ENCODE data around the gene MCF2L. TPM values are rescaled to one million over a fixed set of nuclear protein-coding genes. Genes with fewer than 3 reads are reported as not detected.

The MCF2L gene
- total RNA-seq, 1 donor from 2014 or later, result 40.4 TPM

DNA sequence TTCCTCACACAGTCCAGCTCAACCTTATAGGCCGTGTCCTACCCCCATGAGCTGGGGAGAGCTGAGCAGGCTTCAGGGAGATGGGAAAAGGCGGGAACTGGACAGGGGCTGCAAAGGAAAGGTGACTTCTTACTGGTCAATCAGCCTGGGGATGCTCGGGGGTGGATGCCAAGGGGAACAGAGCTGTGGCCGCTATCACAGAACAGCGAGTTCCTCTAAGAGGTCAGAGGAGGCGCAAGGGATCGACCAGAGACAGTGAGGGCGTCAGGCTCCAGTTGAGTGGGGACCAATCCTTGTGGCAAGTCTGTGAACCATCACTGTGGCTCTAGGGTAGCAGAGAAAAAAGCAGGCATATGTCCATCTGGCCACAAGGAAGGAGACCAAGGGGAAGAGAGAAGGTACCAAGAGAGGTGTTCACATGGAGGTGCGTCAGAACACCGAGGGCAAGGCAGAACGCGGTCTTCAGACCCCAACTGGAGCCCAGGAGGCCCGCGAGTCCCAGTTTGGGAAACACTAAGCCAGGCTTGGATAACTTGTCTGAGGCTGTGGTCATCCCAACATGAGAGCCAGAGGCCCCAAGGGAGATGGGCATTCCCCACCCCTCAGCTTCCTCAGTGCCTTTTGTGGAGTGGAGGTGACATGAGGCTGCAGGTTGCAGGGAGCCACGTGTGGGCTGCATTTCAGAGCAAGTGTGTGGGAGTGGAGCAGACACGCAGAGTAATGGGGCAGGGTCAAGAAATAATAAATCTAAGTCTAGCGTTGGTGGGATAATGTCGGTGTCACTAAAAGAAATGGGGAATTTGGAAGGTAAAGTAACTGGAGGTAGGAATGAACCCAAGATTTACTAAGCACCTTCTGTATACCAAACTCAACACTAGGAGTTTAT is 157.5 kb downstream of the MCF2L start:
- no peaks in the 10 kb centered on the region for H3K9me3 ChIP-seq (ENCODE audit: low read depth)
- H3K4me3 ChIP-seq, result no peak overlapping the region
- Mint-ChIP-seq H3K4me1 (peaks cover 18% of the 10 kb centered on the region), H3K27ac (no peak overlapping the region), H3K27me3 (ENCODE audit: insufficient read depth, low read depth) (peaks cover 12% of the 10 kb centered on the region), H3K36me3 (no peaks in the 10 kb centered on the region), H3K9me3 (no peaks in the 10 kb centered on the region), H3K4me3 (no peak overlapping the region)
- H3K27me3 ChIP-seq, result no peaks in the 10 kb centered on the region
- H2AFZ ChIP-seq (replicated peaks), result no peak overlapping the region
- TF ChIP-seq, protein P1, sequence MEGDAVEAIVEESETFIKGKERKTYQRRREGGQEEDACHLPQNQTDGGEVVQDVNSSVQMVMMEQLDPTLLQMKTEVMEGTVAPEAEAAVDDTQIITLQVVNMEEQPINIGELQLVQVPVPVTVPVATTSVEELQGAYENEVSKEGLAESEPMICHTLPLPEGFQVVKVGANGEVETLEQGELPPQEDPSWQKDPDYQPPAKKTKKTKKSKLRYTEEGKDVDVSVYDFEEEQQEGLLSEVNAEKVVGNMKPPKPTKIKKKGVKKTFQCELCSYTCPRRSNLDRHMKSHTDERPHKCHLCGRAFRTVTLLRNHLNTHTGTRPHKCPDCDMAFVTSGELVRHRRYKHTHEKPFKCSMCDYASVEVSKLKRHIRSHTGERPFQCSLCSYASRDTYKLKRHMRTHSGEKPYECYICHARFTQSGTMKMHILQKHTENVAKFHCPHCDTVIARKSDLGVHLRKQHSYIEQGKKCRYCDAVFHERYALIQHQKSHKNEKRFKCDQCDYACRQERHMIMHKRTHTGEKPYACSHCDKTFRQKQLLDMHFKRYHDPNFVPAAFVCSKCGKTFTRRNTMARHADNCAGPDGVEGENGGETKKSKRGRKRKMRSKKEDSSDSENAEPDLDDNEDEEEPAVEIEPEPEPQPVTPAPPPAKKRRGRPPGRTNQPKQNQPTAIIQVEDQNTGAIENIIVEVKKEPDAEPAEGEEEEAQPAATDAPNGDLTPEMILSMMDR (IDR thresholded peaks at IDR 0.05), result no peak
- TF ChIP-seq EZH2phosphoT487 (IDR thresholded peaks at IDR 0.05) (no peak), EZH2 (IDR thresholded peaks at IDR 0.05) (no peak)
- no peak overlapping the region for H3K27ac ChIP-seq
- H3K9ac ChIP-seq, result no peak overlapping the region
- H3F3A ChIP-seq (ENCODE audit: low read depth), result peaks cover 9% of the 10 kb centered on the region
- peaks cover 14% of the 10 kb centered on the region for H3K4me1 ChIP-seq
- no peaks in the 10 kb centered on the region for H3K79me2 ChIP-seq (ENCODE audit: low read depth)
- no peaks in the 10 kb centered on the region for H4K20me1 ChIP-seq (ENCODE audit: low read depth)
- no peak for DNase-seq (ENCODE audit: low spot score)
- no peaks in the 10 kb centered on the region for H3K36me3 ChIP-seq
- H3K4me2 ChIP-seq, result no peak overlapping the region

DNA sequence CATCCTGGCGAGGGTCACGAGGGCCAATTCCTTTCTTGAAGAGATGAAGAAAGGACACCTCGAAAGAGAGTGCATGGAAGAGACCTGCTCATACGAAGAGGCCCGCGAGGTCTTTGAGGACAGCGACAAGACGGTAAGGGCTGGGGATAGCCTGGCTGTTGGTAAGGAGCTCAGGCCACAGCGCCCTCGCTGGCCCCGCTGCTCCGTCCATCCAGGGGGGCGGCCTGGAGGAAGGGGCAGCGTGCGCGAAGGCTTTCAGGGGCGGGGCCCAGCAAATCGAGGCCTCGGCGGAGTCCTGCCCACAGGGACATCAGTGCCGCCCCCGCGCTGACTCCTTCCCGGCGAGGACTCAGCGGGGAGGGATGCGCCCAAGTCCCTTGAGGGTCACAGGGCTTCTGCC is 160.5 kb downstream of the MCF2L start:
- Histone ChIP-seq H3K36me3 (no peaks in the 10 kb centered on the region), H3F3A (ENCODE audit: low read depth) (no peaks in the 10 kb centered on the region), H3K27ac (no peak overlapping the region), H3K4me1 (peaks cover 5% of the 10 kb centered on the region), H3K9me3 (ENCODE audit: low read depth) (no peaks in the 10 kb centered on the region), H4K20me1 (ENCODE audit: low read depth) (no peaks in the 10 kb centered on the region), H3K9ac (no peak overlapping the region), H2AFZ (replicated peaks) (no peak overlapping the region), H3K27me3 (no peaks in the 10 kb centered on the region), H3K4me2 (no peak overlapping the region), H3K79me2 (ENCODE audit: low read depth) (no peaks in the 10 kb centered on the region), H3K4me3 (no peak overlapping the region)
- Mint-ChIP-seq H3K27me3 (ENCODE audit: insufficient read depth, low read depth) (peaks cover 10% of the 10 kb centered on the region), H3K4me1 (no peaks in the 10 kb centered on the region), H3K4me3 (no peak overlapping the region), H3K36me3 (no peaks in the 10 kb centered on the region), H3K27ac (no peak overlapping the region), H3K9me3 (no peaks in the 10 kb centered on the region)
- DNase-seq (ENCODE audit: low spot score), result no peak
- TF ChIP-seq EZH2 (IDR thresholded peaks at IDR 0.05), result no peak
- TF ChIP-seq EZH2phosphoT487 (IDR thresholded peaks at IDR 0.05), result no peak
- TF ChIP-seq, protein P1 (IDR thresholded peaks at IDR 0.05), result no peak

DNA sequence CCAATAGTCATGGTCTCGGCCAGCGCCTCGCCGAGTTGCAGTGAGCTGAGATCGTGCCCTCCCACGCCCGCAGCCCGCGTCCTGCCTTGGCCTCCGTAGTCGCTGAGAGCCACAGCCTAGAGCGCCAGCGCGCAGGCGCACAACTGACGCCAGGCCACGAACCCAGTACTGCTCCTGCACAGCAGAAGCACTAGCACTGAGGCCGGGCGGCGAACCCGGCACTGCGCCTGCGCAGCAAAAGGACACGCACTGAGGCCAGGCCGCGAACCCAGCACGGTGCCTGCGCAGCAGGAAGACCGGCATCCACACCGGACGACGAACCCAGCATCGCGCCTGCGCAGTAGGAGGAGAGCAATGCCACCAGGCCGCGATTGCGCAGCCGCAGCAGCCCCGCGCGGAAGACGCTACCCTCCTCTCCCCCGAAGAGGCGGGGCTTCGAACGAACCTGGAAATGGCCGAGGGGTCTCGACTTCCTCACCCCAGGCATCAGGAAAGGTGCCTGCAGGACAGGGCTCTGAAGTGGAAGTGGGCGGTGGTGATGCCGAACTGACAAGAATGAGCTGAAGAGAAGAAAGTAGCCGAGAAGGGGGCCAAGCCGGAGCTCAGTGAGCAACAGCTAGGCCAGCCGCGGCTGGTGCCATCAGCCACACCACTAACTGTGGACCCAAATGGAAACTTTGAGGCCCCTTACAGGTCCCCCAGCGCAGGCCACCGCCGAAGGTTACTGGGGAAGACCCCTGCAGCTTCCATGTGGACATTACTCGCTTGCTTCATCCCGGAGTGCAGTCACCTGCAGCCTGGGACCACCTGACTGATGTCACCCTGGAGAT is 161.1 kb downstream of the MCF2L start:
- TF ChIP-seq EZH2 (IDR thresholded peaks at IDR 0.05) (no peak), EZH2phosphoT487 (IDR thresholded peaks at IDR 0.05) (no peak)
- TF ChIP-seq, protein P1 (IDR thresholded peaks at IDR 0.05), result no peak
- Histone ChIP-seq H3K9ac (no peak overlapping the region), H2AFZ (replicated peaks) (no peak overlapping the region), H3K27ac (no peak overlapping the region), H4K20me1 (ENCODE audit: low read depth) (no peaks in the 10 kb centered on the region), H3K4me1 (peaks cover 5% of the 10 kb centered on the region), H3K4me3 (no peak overlapping the region), H3K4me2 (no peak overlapping the region), H3K79me2 (ENCODE audit: low read depth) (no peaks in the 10 kb centered on the region), H3K36me3 (no peaks in the 10 kb centered on the region), H3K9me3 (ENCODE audit: low read depth) (no peaks in the 10 kb centered on the region), H3F3A (ENCODE audit: low read depth) (peaks cover 4% of the 10 kb centered on the region), H3K27me3 (no peaks in the 10 kb centered on the region)
- Mint-ChIP-seq H3K27me3 (ENCODE audit: insufficient read depth, low read depth) (peaks cover 10% of the 10 kb centered on the region), H3K4me1 (no peaks in the 10 kb centered on the region), H3K9me3 (no peaks in the 10 kb centered on the region), H3K4me3 (no peak overlapping the region), H3K27ac (no peak overlapping the region), H3K36me3 (no peaks in the 10 kb centered on the region)
- no peak for DNase-seq (ENCODE audit: low spot score)
